OCI-LY7 (cell line): Measurements from ENCODE around the gene NT5M. TPM values are rescaled to one million over a fixed set of nuclear protein-coding genes. Genes with fewer than 3 reads are reported as not detected.

Source experiments
- BruUV-seq: library from RNA; stranded (reverse); fragments of 400-500 nt; replicated peaks from 2 replicates; lab custom pipeline; 2021; lab: Mats Ljungman, UMichigan
- CTCF ChIA-PET: fragments of 300-600 bp; sonication (Branson Sonifier 250); formaldehyde crosslinking; loops from one replicate; lab custom pipeline; 2022; ENCODE audit warnings: antibody characterized with exemption; ENCODE audit not compliant: unreplicated experiment; lab: Charles Lee
- POLR2A ChIA-PET: fragments of 300-600 bp; sonication (Branson Sonifier 250); formaldehyde crosslinking; loops from one replicate; lab custom pipeline; 2022; ENCODE audit warnings: antibody characterized with exemption; lab: Charles Lee
- DNase-seq: peaks from one replicate; pipeline ENCODE4 v3.0.0-alpha.2; 2015; ENCODE audit warnings: low spot score
- H2AFZ ChIP-seq: fragments of 200-600 bp; sonication (generic), shearing (Covaris generic); 2 replicates; pipeline ENCODE4 v1.6.1; 2014; ENCODE audit warnings: mild to moderate bottlenecking, antibody characterized with exemption, low read length, moderate library complexity
- H3K27ac ChIP-seq: fragments of 200-600 bp; sonication (generic); 2 replicates; pipeline ENCODE4 v1.5.1; 2014; ENCODE audit warnings: mixed run types, low read depth, mild to moderate bottlenecking, moderate library complexity, low read length, inconsistent platforms; ENCODE audit not compliant: poor library complexity, severe bottlenecking
- H3K36me3 ChIP-seq: fragments of 200-600 bp; sonication (generic); 2 replicates; pipeline ENCODE4 v1.6.1; 2014; ENCODE audit warnings: mild to moderate bottlenecking, antibody characterized with exemption, low read length, moderate library complexity, mixed read lengths; ENCODE audit not compliant: insufficient read depth
- H3K4me1 ChIP-seq: fragments of 200-600 bp; sonication (generic); 2 replicates; pipeline ENCODE4 v1.5.1; 2014; ENCODE audit warnings: mild to moderate bottlenecking, low read length; ENCODE audit not compliant: insufficient read depth, poor library complexity, severe bottlenecking
- H3K4me2 ChIP-seq: fragments of 200-600 bp; sonication (generic); 2 replicates; pipeline ENCODE4 v1.6.1; 2014; ENCODE audit warnings: mild to moderate bottlenecking, low read length
- H3K4me3 ChIP-seq: fragments of 200-600 bp; sonication (generic); 2 replicates; pipeline ENCODE4 v1.5.1; 2014; ENCODE audit warnings: mild to moderate bottlenecking, low read depth, low read length; ENCODE audit not compliant: poor library complexity, severe bottlenecking
- H3K79me2 ChIP-seq: fragments of 200-600 bp; sonication (generic); 2 replicates; pipeline ENCODE4 v1.6.1; 2016; ENCODE audit warnings: low read depth, mild to moderate bottlenecking, low read length, moderate library complexity, mixed read lengths; ENCODE audit not compliant: insufficient read depth
- H3K9me2 ChIP-seq: fragments of 200-600 bp; sonication (generic); 2 replicates; pipeline ENCODE4 v1.6.1; 2016; ENCODE audit warnings: mild to moderate bottlenecking, low read length, mixed read lengths; ENCODE audit not compliant: insufficient read depth
- H3K9me3 ChIP-seq: fragments of 200-600 bp; sonication (generic); 2 replicates; pipeline ENCODE4 v1.6.1; 2014; ENCODE audit warnings: mild to moderate bottlenecking, mixed run types, low read length, mixed read lengths
- H4K20me1 ChIP-seq: fragments of 200-600 bp; sonication (generic); 2 replicates; pipeline ENCODE4 v1.6.1; 2014; ENCODE audit warnings: mild to moderate bottlenecking, antibody characterized with exemption, low read length, moderate library complexity, mixed read lengths; ENCODE audit not compliant: insufficient read depth
- EZH2phosphoT487 ChIP-seq: fragments of 200-600 bp; sonication (generic); IDR thresholded peaks from 2 replicates; pipeline ENCODE4 v1.6.1; 2018; ENCODE audit warnings: low read depth, borderline replicate concordance, mild to moderate bottlenecking, mixed run types, antibody characterized with exemption, low read length, moderate library complexity, mixed read lengths
- intact Hi-C: fragments of 100-400 bp; cut with micrococcal nuclease; formaldehyde crosslinking; loops from one replicate; pipeline ENCODE4 v1.10.0; 2022; ENCODE audit not compliant: unreplicated experiment
- total RNA-seq, 2 experiments: library from RNA; depleted of rRNA in 1 of 2; stranded (reverse); fragments of >200 nt in 1 of 2; shearing (Covaris generic) in 1 of 2; gene quantifications; 2 replicates each; pipeline ENCODE4 v1.2.3, GENCODE V29; 2014 to 2022
- TF ChIP-seq, protein P1 (sequence below): fragments of 200-600 bp; sonication (generic); conservative IDR thresholded peaks from 2 replicates; pipeline ENCODE4 v1.5.1; 2014; ENCODE audit warnings: mild to moderate bottlenecking, antibody characterized with exemption, low read length, moderate library complexity, mixed read lengths

Gene NT5M
- total RNA-seq, 2 experiments from 2014 or later = 8.2 to 14.0 TPM

DNA sequence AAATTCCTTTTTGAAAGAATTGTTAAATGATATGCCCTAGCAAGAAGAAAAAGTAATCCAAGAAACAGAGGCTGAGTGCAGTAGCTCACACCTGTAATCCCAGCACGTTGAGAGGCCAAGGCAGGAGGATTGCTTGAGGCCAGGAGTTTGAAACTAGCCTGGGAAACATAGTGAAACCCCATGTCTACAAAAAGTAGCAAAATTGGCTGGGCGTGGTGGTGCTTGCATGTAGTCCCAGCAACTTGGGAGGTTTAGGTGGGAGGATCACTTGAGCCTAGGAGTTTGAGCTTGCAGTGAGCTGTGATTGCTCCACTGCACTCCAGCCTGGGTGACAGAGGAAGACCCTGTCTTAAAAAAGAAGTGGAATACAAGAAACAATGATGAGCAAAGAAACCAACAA lies 56.1 kb downstream of the NT5M start:
- intact Hi-C loops = loop anchor here (5.0 kb wide), 2 partner anchors 43 to 208 kb away; no protein-coding TSS in a partner anchor
- Histone ChIP-seq H3K36me3 (no peaks in the 10 kb centered on the region), H2AFZ (no peak overlapping the region), H4K20me1 (no peaks in the 10 kb centered on the region), H3K4me3 (no peak overlapping the region), H3K27ac (no peak overlapping the region), H3K4me1 (no peaks in the 10 kb centered on the region), H3K79me2 (no peaks in the 10 kb centered on the region), H3K9me2 (no peaks in the 10 kb centered on the region), H3K9me3 (0 out of 2 replicates have a peak, but pooled peaks cover 8% of the 10 kb centered on the region), H3K4me2 (no peak overlapping the region)
- ChIA-PET POLR2A (no interaction called here), CTCF (no interaction called here)
- no peak for DNase-seq
- BruUV-seq = no TSS peak
- no peak for TF ChIP-seq EZH2phosphoT487
- TF ChIP-seq, protein P1, sequence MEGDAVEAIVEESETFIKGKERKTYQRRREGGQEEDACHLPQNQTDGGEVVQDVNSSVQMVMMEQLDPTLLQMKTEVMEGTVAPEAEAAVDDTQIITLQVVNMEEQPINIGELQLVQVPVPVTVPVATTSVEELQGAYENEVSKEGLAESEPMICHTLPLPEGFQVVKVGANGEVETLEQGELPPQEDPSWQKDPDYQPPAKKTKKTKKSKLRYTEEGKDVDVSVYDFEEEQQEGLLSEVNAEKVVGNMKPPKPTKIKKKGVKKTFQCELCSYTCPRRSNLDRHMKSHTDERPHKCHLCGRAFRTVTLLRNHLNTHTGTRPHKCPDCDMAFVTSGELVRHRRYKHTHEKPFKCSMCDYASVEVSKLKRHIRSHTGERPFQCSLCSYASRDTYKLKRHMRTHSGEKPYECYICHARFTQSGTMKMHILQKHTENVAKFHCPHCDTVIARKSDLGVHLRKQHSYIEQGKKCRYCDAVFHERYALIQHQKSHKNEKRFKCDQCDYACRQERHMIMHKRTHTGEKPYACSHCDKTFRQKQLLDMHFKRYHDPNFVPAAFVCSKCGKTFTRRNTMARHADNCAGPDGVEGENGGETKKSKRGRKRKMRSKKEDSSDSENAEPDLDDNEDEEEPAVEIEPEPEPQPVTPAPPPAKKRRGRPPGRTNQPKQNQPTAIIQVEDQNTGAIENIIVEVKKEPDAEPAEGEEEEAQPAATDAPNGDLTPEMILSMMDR = no peak

DNA sequence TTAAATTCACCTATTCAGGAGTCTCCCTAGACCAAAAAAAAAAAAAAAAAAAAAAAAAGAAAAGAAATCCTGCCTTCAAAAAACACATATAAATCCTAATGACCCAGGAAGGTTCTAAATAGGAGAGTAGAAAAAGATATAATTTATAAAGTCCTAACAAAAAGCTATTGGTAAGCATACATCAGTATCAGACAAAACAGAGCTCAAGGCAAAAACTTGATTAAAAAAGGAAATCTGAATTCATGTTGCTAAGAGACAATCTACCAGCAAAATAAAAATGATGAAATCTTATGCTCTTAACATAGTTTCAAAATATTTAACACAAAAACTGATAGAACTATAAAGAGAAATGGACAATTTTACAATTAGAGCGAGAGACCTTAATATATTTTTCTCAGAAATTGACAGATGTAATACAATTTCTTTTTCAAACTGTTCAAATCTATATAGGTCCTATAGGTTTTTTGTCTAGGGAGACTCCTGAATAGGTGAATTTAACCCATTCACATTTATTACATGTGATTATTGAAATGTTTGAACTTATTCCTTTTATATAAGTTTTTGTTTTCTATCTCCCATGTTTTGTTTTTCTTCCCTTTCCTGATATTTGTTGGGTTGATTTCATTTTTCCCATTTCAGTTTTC lies 57.0 kb downstream of the NT5M start:
- no peak for DNase-seq
- BruUV-seq = no TSS peak
- Histone ChIP-seq H3K9me2 (no peaks in the 10 kb centered on the region), H3K36me3 (no peaks in the 10 kb centered on the region), H3K27ac (no peak overlapping the region), H3K9me3 (0 out of 2 replicates have a peak, but pooled peaks cover 8% of the 10 kb centered on the region), H3K4me3 (no peak overlapping the region), H3K4me1 (no peaks in the 10 kb centered on the region), H4K20me1 (no peaks in the 10 kb centered on the region), H3K79me2 (no peaks in the 10 kb centered on the region), H2AFZ (no peak overlapping the region), H3K4me2 (no peak overlapping the region)
- ChIA-PET POLR2A (interaction anchor here (0.6 to 0.9 kb wide), 2 partner anchors 141 to 332 kb away, joined by 3 read pairs; no protein-coding TSS in a partner anchor), CTCF (no interaction called here)
- TF ChIP-seq, protein P1 = no peak
- no peak for TF ChIP-seq EZH2phosphoT487
- intact Hi-C loops = no loop called here

DNA sequence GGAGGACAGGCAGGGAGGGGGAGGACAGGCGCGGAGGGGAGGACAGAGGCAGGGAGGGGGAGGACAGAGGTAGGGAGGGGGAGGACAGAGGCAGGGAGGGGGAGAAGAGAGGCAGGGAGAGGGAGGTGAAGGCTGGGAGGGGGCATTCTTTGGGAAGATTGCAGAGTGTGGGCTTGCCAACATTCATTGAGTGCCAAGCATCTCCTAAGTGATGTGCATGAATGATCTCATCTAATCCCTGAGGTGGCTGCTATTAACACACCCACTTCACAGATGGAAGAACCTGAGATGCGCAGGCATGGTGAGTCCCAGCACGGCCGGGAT lies 58.3 kb downstream of the NT5M start:
- H3K4me2 ChIP-seq = no peak overlapping the region
- no peaks in the 10 kb centered on the region for H3K79me2 ChIP-seq
- H4K20me1 ChIP-seq = no peaks in the 10 kb centered on the region
- TF ChIP-seq EZH2phosphoT487 = no peak
- TF ChIP-seq, protein P1 = no peak
- H3K36me3 ChIP-seq = no peaks in the 10 kb centered on the region
- H3K4me1 ChIP-seq = no peaks in the 10 kb centered on the region
- DNase-seq = no peak
- intact Hi-C loops = no loop called here
- BruUV-seq = no TSS peak
- no peak overlapping the region for H3K4me3 ChIP-seq
- H3K9me2 ChIP-seq = no peaks in the 10 kb centered on the region
- no peak overlapping the region for H2AFZ ChIP-seq
- no peak overlapping the region for H3K27ac ChIP-seq
- ChIA-PET CTCF (no interaction called here), POLR2A (no interaction called here)
- H3K9me3 ChIP-seq = 0 out of 2 replicates have a peak, but pooled peaks cover 8% of the 10 kb centered on the region
